Measurements from ENCODE around the gene TAL2. TPM values are rescaled to one million over a fixed set of nuclear protein-coding genes. Genes with fewer than 3 reads are reported as not detected.

The TAL2 gene
- total RNA-seq = not detected

DNA sequence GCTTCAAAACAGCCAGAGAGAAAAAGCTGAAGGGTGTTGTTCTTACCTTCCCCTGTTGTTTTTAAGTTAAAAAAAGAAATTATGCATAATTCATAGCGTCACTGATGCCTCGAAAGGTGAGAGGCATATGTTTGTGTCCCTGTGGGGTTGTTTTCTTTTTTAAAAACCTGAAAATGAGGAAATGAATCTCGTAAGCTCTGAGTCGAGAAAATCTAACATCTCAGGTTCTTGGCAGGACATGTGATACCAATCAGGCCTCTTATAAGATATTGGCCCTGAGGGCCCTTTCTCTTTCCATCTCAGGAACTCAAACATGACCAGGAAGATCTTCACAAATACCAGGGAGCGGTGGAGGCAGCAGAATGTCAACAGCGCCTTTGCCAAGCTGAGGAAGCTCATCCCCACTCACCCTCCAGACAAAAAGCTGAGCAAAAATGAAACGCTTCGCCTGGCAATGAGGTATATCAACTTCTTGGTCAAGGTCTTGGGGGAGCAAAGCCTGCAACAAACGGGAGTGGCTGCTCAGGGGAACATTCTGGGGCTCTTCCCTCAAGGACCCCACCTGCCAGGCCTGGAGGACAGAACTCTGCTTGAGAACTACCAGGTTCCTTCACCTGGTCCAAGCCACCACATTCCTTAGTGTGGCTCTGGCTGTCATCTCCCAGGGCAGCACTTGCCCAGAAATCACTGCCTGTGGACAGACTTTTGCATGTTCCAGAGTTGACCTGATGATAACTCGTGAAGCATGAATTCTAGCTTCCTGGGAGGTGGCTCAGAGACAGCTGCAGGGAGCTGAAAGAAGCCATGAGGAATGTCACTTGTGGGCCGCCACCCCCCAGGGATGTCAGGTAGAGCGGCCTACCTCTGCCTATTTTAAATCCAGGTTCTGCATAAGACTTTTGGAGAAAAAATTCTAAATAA, at the start of gene TAL2:
Gene TAL2 (plus strand): TSS at position 274 of the 921 bp plus-strand sequence. CDS start 40 bp downstream, at position 314.
- no peak for DNase-seq
- Histone ChIP-seq H3K4me3 (no peak within 1 kb of the TSS), H3K9me3 (no peaks in the 10 kb centered on the region), H3K27ac (no peak within 1 kb of the TSS), H3K27me3 (no peaks in the 10 kb centered on the region), H3K4me1 (peaks cover 0 to 3% (median 0%) of the 10 kb centered on the region in 4 donors), H3K36me3 (no peaks in the 10 kb centered on the region)
- TF ChIP-seq, protein P1, sequence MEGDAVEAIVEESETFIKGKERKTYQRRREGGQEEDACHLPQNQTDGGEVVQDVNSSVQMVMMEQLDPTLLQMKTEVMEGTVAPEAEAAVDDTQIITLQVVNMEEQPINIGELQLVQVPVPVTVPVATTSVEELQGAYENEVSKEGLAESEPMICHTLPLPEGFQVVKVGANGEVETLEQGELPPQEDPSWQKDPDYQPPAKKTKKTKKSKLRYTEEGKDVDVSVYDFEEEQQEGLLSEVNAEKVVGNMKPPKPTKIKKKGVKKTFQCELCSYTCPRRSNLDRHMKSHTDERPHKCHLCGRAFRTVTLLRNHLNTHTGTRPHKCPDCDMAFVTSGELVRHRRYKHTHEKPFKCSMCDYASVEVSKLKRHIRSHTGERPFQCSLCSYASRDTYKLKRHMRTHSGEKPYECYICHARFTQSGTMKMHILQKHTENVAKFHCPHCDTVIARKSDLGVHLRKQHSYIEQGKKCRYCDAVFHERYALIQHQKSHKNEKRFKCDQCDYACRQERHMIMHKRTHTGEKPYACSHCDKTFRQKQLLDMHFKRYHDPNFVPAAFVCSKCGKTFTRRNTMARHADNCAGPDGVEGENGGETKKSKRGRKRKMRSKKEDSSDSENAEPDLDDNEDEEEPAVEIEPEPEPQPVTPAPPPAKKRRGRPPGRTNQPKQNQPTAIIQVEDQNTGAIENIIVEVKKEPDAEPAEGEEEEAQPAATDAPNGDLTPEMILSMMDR (IDR thresholded peaks at IDR 0.05) = no peak
- TF ChIP-seq POLR2A (IDR thresholded peaks at IDR 0.05) = no peak

GRCh38 chr9:105621001-105621400, 41.3 kb upstream of the TAL2 start:
- H3K27me3 ChIP-seq = no peaks in the 10 kb centered on the region
- TF ChIP-seq POLR2A (IDR thresholded peaks at IDR 0.05) = no peak
- TF ChIP-seq, protein P1 (IDR thresholded peaks at IDR 0.05) = no peak
- DNase-seq = no peak

DNA sequence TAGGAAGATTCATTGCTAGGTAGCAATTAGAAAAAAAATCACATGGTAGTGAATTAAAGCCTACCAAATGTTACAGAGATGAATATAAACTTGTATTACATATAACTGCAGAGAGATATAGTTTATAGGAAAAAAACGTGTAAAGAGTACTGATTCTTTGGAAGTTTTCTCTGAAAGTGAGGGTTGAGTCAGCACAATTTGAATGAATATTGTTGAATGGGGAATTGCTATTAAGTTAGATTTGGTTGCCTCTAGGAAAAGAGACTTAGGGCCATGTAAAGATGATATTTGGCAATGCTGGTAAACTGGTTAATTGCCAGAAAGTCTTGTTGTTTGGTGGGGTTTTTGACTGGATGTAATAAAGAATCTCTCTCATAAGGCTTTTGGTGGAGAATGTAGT, 37.2 kb upstream of the TAL2 start:
- H3K27me3 ChIP-seq = no peaks in the 10 kb centered on the region
- TF ChIP-seq, protein P1 (IDR thresholded peaks at IDR 0.05) = no peak
- TF ChIP-seq POLR2A (IDR thresholded peaks at IDR 0.05) = no peak
- no peaks in the 10 kb centered on the region for H3K9me3 ChIP-seq
- no peak overlapping the region for H3K27ac ChIP-seq
- H3K36me3 ChIP-seq = no peaks in the 10 kb centered on the region
- no peaks in the 10 kb centered on the region for H3K4me1 ChIP-seq
- no peak overlapping the region for H3K4me3 ChIP-seq
- no peak for DNase-seq

More at GRCh38 chr9:105621001-105621400, 41.3 kb upstream of the TAL2 start:
- no peak overlapping the region for H3K4me3 ChIP-seq
- no peaks in the 10 kb centered on the region for H3K36me3 ChIP-seq
- no peak overlapping the region for H3K27ac ChIP-seq
- H3K9me3 ChIP-seq = no peaks in the 10 kb centered on the region
- no peaks in the 10 kb centered on the region for H3K4me1 ChIP-seq

DNA sequence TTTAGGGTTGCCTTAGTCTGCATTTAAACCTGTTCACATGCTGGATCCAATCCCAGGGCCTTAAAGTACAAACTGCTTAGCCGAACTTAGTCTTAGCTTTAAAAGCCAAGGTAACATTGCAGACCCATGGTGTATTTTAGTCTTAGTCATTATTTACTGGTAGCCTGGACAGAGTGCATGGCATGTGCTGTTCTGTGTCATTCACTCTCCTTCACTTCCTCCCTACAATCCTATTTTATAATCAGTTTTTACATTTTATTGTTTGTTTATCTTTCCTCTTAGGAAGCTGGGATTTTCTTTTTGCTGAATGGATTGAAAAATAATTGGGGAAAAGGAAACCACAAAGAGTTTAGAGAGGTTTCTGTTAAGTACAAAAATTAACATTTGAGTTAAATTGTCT, 29.4 kb upstream of the TAL2 start:
- no peak for DNase-seq
- Histone ChIP-seq H3K4me1 (no peaks in the 10 kb centered on the region), H3K9me3 (no peaks in the 10 kb centered on the region), H3K27ac (no peak overlapping the region), H3K4me3 (no peak overlapping the region), H3K27me3 (no peaks in the 10 kb centered on the region), H3K36me3 (peaks cover 0 to 6% (median 0%) of the 10 kb centered on the region in 3 donors)
- TF ChIP-seq POLR2A (IDR thresholded peaks at IDR 0.05) = no peak
- TF ChIP-seq, protein P1 (IDR thresholded peaks at IDR 0.05) = no peak

- DNase-seq = no peak
- H3K36me3 ChIP-seq = peaks cover 0 to 6% (median 0%) of the 10 kb centered on the region in 3 donors
- no peak overlapping the region for H3K27ac ChIP-seq
- H3K4me3 ChIP-seq = no peak overlapping the region
- H3K9me3 ChIP-seq = no peaks in the 10 kb centered on the region
- H3K27me3 ChIP-seq = no peaks in the 10 kb centered on the region
- TF ChIP-seq, protein P1 (IDR thresholded peaks at IDR 0.05) = no peak
- TF ChIP-seq POLR2A (IDR thresholded peaks at IDR 0.05) = no peak
- no peaks in the 10 kb centered on the region for H3K4me1 ChIP-seq
Observed at GRCh38 chr9:105633411-105633810, 28.8 kb upstream of the TAL2 start.
